IPS-15b (cell line): ENCODE measurements around the gene FIBIN.
"Not testable (repeated sequence)": the region's sequence is repeated elsewhere in the genome, so short reads cannot be mapped to it uniquely, and the experiment has no call there.

ENCODE experiments used
- H3K27me3 ChIP-seq: one replicate; pipeline ENCODE4 v1.6.1; 2013; ENCODE audit warnings: low read length; ENCODE audit not compliant: control insufficient read depth, insufficient read depth
- H3K36me3 ChIP-seq: one replicate; pipeline ENCODE4 v1.6.1; 2013; ENCODE audit warnings: low read length; ENCODE audit not compliant: control insufficient read depth, insufficient read depth
- H3K4me1 ChIP-seq: one replicate; pipeline ENCODE4 v1.6.1; 2013; ENCODE audit warnings: mild to moderate bottlenecking, low read length; ENCODE audit not compliant: control insufficient read depth, insufficient read depth
- H3K4me3 ChIP-seq: one replicate; pipeline ENCODE4 v1.5.1; 2013; ENCODE audit warnings: low read depth, low read length
- H3K9ac ChIP-seq: one replicate; pipeline ENCODE4 v1.6.1; 2013; ENCODE audit warnings: low read depth, mild to moderate bottlenecking, low read length
- H3K9me3 ChIP-seq: one replicate; pipeline ENCODE4 v1.6.1; 2013; ENCODE audit warnings: mild to moderate bottlenecking, low read length; ENCODE audit not compliant: control insufficient read depth, insufficient read depth

Gene FIBIN

DNA sequence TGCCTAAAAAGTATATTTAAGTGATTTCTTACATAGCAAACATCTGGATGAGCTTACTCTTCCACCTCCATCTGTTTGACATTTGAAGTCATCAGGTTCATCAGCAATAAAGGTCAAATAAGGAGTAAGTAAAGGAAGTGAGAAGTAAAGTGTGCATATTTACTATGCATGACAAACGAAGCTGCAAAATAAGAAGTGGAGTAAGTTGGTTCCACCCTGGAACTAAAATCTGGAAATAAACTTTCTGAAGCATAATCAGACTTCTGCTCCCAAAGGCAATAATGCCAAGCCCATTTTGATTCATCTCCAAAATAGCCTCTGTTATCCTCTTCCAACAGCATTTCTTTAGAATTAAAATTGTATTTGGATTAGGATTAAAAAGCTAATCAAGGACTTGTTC lies 8.4 kb upstream of the FIBIN start:
- Histone ChIP-seq H3K36me3 (no peaks in the 10 kb centered on the region), H3K27me3 (no peaks in the 10 kb centered on the region), H3K9ac (no peak overlapping the region), H3K9me3 (no peaks in the 10 kb centered on the region), H3K4me1 (no peaks in the 10 kb centered on the region), H3K4me3 (no peak overlapping the region)

DNA sequence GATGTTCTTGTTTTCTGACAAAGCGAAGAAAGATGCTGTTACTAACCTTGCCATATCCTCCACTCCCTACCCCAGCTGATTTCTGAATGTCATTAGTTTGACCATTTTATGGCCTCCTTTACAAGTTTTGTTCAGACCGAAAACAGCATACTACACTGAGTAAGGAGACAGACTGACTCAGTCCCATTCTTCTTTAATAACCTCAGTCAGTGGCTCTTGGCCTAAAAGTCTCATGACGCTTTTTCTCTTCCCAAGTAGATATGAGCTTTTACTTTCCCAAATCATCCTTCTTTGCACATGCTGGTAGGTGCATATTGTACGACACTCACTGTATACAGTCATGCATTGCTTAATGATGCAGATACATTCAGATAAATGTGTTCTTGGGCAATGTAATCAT lies 8.0 kb upstream of the FIBIN start:
- Histone ChIP-seq H3K27me3 (no peaks in the 10 kb centered on the region), H3K9ac (no peak overlapping the region), H3K4me1 (no peaks in the 10 kb centered on the region), H3K4me3 (no peak overlapping the region), H3K36me3 (no peaks in the 10 kb centered on the region), H3K9me3 (no peaks in the 10 kb centered on the region)

DNA sequence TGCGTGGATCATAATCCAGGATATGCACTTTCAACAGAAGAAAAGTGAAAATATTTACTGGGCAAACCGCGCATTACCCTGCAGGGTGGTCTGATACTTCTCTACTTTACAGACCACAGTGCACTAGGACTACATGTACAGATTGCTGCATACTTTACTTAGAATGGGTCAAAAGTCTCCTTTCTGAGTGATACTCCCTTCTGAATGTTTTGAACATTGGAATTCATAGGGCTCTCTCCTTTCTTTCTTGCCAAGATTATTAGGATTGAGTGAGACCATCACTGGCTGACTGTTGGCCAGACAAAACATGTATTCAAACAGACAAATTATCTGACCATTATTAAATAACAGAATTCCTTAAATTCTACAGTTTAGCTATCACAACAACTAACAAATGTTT lies 6.6 kb upstream of the FIBIN start:
- Histone ChIP-seq H3K4me1 (no peaks in the 10 kb centered on the region), H3K27me3 (no peaks in the 10 kb centered on the region), H3K36me3 (no peaks in the 10 kb centered on the region), H3K9ac (no peak overlapping the region), H3K4me3 (no peak overlapping the region), H3K9me3 (no peaks in the 10 kb centered on the region)

DNA sequence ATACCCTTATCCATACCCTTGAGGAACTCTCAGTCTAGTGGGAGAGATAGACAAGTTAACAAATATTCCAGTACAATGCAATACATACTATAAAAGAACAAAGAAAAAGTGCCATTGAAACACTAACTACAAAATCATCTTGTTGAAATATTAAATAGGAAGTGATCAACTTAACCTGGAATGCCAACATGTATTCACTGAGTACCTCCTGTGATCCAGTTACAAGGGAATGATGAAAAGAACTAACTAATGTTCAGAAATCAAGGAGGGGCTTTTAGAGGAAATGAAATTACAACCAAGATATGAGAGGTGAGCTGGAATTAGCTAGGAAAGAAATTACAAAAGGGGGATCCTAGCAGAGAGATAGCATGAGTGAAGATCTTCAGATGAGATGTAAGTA lies 6.2 kb upstream of the FIBIN start:
- Histone ChIP-seq H3K4me1 (no peaks in the 10 kb centered on the region), H3K9me3 (no peaks in the 10 kb centered on the region), H3K4me3 (no peak overlapping the region), H3K9ac (no peak overlapping the region), H3K27me3 (no peaks in the 10 kb centered on the region), H3K36me3 (no peaks in the 10 kb centered on the region)

DNA sequence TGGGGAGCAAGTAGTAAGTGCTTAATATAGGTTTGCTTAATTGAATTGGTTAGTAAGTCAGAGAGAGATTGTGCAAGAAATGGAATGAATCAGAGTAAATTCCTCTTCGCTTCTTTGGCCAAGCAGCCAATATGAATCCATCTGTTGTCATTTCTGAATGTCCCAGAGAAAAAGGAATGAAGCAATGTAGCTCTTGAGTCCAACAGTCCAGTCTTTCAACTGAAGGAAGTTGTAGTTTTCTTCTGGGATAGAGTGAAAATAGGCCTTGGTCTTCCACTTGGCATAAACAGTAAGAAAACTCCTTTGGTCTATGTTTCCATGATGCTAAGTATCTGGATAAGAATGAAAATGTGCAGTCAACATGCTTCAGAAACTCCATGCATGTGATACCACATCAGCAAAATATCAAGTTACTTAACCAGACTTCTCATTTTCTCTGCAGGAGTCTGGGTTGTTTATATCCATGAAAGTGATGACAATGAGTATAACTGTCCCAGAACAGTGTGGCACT lies 1.8 kb upstream of the FIBIN start:
- no peaks in the 10 kb centered on the region for H3K9me3 ChIP-seq
- no peaks in the 10 kb centered on the region for H3K36me3 ChIP-seq
- H3K27me3 ChIP-seq, result peaks cover 22% of the 10 kb centered on the region
- no peak overlapping the region for H3K4me3 ChIP-seq
- no peaks in the 10 kb centered on the region for H3K4me1 ChIP-seq
- no peak overlapping the region for H3K9ac ChIP-seq

DNA sequence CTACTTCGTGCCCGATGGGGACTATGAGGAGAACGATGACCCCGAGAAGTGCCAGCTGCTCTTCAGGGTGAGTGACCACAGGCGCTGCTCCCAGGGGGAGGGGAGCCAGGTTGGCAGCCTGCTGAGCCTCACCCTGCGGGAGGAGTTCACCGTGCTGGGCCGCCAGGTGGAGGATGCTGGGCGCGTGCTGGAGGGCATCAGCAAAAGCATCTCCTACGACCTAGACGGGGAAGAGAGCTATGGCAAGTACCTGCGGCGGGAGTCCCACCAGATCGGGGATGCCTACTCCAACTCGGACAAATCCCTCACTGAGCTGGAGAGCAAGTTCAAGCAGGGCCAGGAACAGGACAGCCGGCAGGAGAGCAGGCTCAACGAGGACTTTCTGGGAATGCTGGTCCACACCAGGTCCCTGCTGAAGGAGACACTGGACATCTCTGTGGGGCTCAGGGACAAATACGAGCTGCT lies 751 bp downstream of the FIBIN start:
- Histone ChIP-seq H3K9ac (no peak overlapping the region), H3K36me3 (no peaks in the 10 kb centered on the region)

DNA sequence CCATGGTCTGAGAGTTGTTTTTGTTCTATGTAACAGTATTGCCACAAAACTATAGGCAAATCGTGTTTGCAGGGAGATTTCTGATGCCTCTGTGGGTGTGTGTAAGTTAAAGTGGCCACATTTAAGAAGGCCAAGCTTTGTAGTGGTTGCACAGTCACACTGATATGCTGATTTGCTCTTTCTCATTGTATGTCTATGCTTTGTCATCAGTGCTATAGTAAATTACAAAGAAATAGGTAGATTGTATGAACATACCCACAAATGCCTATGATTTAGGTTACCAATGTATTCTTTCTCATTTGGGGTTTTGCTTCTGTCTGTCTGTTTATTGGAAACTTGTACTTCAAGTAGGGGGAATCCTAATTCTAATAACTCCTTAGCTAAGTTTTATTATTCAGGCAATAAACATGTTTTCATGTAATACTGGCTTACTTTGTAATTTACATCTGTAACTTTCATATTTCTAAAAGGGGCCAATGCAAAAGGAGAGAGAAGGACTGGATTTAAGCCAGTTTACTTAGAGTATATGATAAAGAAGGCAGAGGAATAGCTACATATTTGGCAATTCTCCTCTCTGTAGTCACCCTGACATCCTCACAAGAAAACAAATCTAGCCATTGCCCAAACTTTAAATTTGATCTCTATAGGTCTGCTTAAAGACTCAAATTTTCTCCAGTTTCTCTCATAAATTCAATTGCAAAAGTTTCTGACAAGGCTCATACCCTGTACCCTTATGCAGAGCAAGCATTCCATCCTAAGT lies 2.0 kb downstream of the FIBIN start:
- Histone ChIP-seq H3K36me3 (no peaks in the 10 kb centered on the region), H3K9ac (no peak overlapping the region)

More for the DNA sequence above, 751 bp downstream of the FIBIN start:
- H3K9me3 ChIP-seq, result no peaks in the 10 kb centered on the region
- H3K4me1 ChIP-seq, result no peaks in the 10 kb centered on the region
- H3K4me3 ChIP-seq, result peak overlapping the region; percentile 58
- H3K27me3 ChIP-seq, result peaks cover 22% of the 10 kb centered on the region

DNA sequence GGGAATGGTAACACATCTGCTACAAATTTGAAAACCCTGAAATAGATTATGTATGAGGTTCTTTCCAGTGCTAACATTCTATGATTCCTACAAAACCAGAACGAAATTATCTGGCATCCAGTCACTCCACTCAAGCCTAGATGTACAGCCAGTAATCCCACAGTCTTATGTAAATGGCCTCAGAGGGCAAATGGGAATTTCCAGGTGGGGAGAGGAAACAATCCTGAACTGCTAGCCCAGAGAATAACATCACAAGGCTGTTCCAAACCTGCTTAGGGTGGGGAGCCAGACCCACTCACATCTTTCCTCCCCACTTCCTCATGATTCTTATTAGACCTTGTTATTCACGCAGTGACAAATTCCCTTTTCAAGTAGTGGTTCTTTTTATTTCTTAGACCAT lies 3.5 kb downstream of the FIBIN start:
- no peak overlapping the region for H3K9ac ChIP-seq
- no peaks in the 10 kb centered on the region for H3K9me3 ChIP-seq

More for the DNA sequence above, 2.0 kb downstream of the FIBIN start:
- Histone ChIP-seq H3K4me3 (no peak overlapping the region), H3K4me1 (no peaks in the 10 kb centered on the region), H3K27me3 (peaks cover 22% of the 10 kb centered on the region), H3K9me3 (no peaks in the 10 kb centered on the region)

DNA sequence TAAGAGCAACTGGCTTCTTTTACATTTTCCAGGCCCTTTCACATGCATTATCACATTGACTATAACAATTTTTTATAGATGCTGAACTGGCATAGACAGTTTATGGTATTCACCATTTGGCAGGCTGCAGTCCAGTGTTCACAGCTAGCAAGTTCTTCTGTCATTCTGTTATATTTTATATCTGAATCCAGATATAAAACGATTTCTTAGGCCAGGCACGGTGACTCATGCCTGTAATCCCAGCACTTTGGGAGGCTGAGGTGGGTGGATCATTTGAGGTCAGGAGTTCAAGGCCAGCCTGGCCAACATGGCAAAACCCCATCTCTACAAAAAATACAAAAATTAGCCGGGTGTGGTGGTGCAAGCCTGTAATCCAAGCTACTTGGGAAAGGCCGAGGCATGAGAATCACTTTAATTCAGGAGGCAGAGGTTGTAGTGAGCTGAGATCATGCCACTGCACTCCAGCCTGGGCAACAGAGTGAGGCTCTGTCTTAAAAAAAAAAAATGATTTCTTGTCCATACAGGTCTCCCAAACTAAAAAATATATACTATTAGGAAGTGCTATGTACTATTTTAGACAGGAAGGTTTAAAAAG lies 7.3 kb downstream of the FIBIN start:
- not testable (repeated sequence) for H3K4me1 ChIP-seq, H3K9ac ChIP-seq, H3K9me3 ChIP-seq, H3K4me3 ChIP-seq, H3K36me3 ChIP-seq, H3K27me3 ChIP-seq

More for the DNA sequence above, 3.5 kb downstream of the FIBIN start:
- H3K27me3 ChIP-seq, result peaks cover 22% of the 10 kb centered on the region
- no peaks in the 10 kb centered on the region for H3K36me3 ChIP-seq
- H3K4me3 ChIP-seq, result no peak overlapping the region
- H3K4me1 ChIP-seq, result no peaks in the 10 kb centered on the region

DNA sequence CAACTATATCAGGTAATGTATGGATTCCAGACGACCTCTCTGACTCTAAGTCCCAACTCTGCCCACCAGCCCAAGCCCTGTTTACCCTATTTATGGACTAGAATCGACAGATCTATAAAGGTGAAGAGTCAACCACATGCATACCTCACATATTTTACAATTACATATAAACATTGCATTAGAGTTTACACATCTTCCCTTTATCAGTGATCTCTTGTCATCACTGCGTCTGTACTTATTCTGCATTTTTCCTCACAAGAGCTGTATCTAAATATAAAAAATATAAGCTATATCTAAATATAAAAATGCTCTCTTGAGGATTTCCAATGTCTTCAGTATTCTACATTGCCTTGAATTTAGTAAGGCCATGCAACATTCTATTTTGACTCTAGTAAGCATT lies 8.5 kb downstream of the FIBIN start:
- no peak overlapping the region for H3K4me3 ChIP-seq
- no peaks in the 10 kb centered on the region for H3K27me3 ChIP-seq
- H3K9ac ChIP-seq, result no peak overlapping the region
- H3K9me3 ChIP-seq, result no peaks in the 10 kb centered on the region
- no peaks in the 10 kb centered on the region for H3K36me3 ChIP-seq
- no peaks in the 10 kb centered on the region for H3K4me1 ChIP-seq

DNA sequence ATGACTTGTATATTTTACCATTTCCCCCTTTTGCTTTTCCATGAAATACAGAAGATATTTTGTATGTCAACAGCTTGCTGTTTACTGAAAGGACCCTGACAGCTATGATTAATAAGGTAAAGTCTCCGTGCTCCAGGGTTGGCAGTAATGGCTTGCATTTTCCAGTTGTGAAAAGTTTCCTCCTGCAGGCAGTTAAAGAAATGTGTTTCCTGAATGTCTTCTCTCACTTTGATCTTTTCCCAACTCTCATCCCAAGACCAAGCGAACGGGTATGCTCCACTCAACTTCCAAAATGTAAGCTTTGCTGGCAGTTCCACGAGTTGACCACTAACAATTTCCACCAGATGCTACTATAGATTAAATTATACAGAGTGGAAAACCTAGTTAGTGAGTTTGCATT lies 8.9 kb downstream of the FIBIN start:
- H3K4me3 ChIP-seq, result no peak overlapping the region
- H3K9ac ChIP-seq, result no peak overlapping the region
- H3K4me1 ChIP-seq, result no peaks in the 10 kb centered on the region
- no peaks in the 10 kb centered on the region for H3K36me3 ChIP-seq
- H3K9me3 ChIP-seq, result no peaks in the 10 kb centered on the region
- no peaks in the 10 kb centered on the region for H3K27me3 ChIP-seq

DNA sequence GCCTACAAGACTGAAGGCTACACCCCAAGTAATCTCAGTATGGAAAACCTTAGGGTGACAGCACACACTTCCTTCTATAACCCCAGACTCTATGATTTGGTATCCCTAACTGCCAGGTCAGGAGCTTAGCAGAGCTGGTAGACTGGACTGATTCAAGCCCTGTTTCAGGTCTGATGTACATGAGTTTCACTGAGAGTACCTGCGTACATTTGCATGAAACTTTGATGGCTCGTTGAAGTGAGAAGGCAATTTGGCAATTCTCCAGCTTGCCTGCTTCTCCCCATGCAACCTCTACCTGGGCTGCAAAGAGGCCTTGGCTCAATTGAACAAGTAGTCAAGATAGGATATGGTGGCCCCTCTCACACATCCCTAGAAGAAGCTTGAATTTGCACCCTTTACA lies 10.2 kb downstream of the FIBIN start:
- no peaks in the 10 kb centered on the region for H3K4me1 ChIP-seq
- H3K36me3 ChIP-seq, result no peaks in the 10 kb centered on the region
- no peak overlapping the region for H3K4me3 ChIP-seq
- no peaks in the 10 kb centered on the region for H3K27me3 ChIP-seq
- H3K9me3 ChIP-seq, result no peaks in the 10 kb centered on the region
- H3K9ac ChIP-seq, result no peak overlapping the region
